Activated naive CD8-positive, alpha-beta T cell treated with anti-CD3 and anti-CD28 coated beads, Interleukin-2, amount 50 U/mL, for 16 hours (primary cell): Measurements from ENCODE around the gene CRACR2A.

ENCODE experiments used
- DNase-seq: peaks from one replicate; pipeline ENCODE4 v3.0.0-alpha.2; 2020; ENCODE audit warnings: low read depth, low spot score

CRACR2A gene

GRCh38 chr12:3752096-3752709 is 706 bp downstream of the CRACR2A start:
- peak; percentile 40 for DNase-seq

- DNase-seq = no peak
Measured at GRCh38 chr12:3751151-3752095, 1.5 kb downstream of the CRACR2A start.

DNA sequence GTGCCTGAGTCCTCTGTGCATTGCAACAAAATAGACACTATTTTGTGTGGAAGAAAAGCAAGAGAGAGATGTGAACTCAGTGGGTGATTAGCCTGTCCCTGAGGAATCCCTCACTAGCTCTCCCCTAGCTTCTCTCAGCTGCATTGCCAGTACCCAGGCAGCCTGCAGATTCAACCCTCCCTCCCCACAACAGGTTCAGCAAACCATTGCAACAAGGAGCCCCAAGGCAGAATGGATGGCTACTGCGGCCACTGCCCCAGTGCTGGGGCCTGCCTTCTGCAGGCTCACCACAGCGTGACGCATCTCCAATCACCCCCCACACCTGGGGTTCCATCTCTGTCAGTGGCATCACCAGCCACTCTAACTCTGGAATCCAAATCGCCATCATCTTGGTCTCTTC is 2.3 kb downstream of the CRACR2A start:
- no peak for DNase-seq

- no peak for DNase-seq
Measured at GRCh38 chr12:3748620-3749019, 4.3 kb downstream of the CRACR2A start.

GRCh38 chr12:3747976-3748619 is 4.8 kb downstream of the CRACR2A start:
- DNase-seq = no peak

GRCh38 chr12:3747543-3747942 is 5.4 kb downstream of the CRACR2A start:
- DNase-seq = no peak

DNA sequence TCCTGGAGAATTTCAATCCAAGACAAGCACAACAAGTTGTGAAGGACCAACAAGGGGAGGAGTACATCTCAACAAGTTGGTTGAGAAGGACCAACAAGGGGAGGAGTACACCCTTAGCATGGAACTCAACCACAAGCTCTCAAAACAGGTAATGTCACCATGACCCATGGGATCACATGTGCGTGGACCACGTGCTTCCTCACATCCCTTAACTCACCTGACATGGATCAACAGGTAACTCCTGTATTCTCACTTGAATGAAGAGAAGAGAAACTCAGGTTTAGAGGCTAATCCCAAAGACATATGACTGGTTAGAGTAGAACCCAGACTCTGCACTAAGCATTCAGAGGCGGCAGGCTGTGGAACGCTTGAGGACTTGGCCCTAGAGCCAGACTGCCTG is 6.2 kb downstream of the CRACR2A start:
- DNase-seq = no peak

- no peak for DNase-seq
Measured at GRCh38 chr12:3745152-3745551, 7.8 kb downstream of the CRACR2A start.

- no peak for DNase-seq
Measured at GRCh38 chr12:3744229-3744901, 8.5 kb downstream of the CRACR2A start.

DNA sequence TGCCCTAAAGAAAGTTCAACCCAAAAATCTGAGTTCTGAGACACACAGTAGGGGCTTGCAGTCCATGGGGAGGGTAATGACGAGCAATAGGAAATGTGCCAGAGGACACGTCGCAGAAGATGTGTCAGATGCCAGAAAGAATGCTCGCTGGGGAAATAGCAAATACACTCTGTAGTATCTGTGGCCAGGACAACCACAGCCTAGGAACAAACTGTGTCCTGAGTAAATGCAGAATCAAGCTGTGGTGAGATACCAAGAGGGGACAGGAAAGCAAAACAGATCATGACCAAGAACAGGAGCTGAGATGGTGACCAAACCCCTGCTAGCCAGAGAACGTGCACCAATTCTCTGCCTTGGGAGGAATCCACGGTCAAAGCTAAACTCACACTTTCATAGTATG is 9.1 kb downstream of the CRACR2A start:
- DNase-seq = no peak

- DNase-seq = no peak
Measured at GRCh38 chr12:3741882-3742672, 10.8 kb downstream of the CRACR2A start.

- DNase-seq = no peak
Measured at GRCh38 chr12:3740480-3741231, 12.3 kb downstream of the CRACR2A start.

GRCh38 chr12:3735432-3735831 is 17.5 kb downstream of the CRACR2A start:
- no peak for DNase-seq

- DNase-seq = no peak
Measured at GRCh38 chr12:3732901-3733300, 20.0 kb downstream of the CRACR2A start.

GRCh38 chr12:3730111-3730510 is 22.8 kb downstream of the CRACR2A start:
- no peak for DNase-seq

GRCh38 chr12:3728686-3729085 is 24.2 kb downstream of the CRACR2A start:
- no peak for DNase-seq

DNA sequence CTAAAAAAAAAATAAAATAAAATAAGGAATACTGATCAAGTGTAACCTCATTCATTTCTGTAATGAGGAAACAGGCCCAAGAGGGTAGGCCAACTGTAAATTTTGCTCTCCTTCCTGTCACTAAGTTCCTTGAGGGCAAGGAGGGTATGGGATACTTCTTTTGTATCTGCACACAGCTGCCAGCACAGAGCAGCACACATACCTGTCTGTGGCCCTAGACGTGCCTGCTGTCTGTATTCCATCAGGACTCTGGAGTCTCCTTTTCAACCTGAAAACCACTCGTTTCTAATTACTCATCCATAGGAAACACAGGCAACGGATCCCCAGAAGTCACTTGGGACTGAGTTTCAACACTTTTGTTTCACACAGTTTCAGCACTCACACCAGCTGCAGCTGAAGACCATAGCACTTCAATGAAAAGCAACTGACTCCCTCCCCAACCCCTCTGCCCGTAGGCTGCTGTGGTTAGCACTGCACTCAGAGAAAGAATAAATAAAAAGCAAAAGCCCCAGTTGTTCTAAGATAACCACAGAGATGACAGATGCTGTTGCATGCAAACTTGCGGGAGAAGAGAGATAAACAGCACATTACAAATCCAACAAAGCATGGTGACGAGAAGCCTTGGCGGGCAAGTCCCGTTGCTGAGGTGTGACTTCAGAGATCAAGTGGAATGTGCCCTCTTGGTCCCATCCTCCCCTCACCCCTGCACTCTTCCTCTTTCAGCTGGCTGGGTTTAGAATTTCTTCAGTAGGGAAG is 24.9 kb downstream of the CRACR2A start:
- DNase-seq = no peak

DNA sequence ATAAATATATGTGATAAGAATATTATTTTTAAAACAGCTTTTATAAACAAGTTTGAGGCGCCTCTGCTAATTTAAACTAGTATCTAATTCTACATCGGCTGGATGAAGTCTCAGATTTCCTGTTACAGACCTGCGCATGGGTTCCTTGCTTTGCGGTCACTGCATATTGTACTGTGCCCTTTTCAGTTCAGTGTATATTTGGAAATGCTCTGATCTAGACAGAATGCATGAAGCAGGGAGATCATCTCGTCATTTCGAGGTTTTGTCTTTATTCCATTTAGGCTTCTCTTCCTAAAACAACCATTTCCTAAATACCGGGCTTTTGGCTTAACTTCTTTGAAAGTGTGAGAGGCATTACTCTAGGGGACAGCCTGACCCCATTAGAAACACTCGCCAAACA is 25.6 kb downstream of the CRACR2A start:
- DNase-seq = no peak

- DNase-seq = no peak
Measured at GRCh38 chr12:3726456-3726855, 26.5 kb downstream of the CRACR2A start.
